Neuronal stem cell (in vitro differentiated cells): ENCODE data around the gene MYL3.

ENCODE experiments used
- DNase-seq: peaks from one replicate; pipeline ENCODE4 v3.0.0-alpha.2; 2013; ENCODE audit warnings: low spot score
- H2AFZ ChIP-seq: one replicate; pipeline ENCODE4 v1.6.1; 2013; ENCODE audit warnings: mild to moderate bottlenecking, low read length, inconsistent platforms
- H2AK5ac ChIP-seq: 2 replicates; pipeline ENCODE4 v1.6.1; 2013; ENCODE audit warnings: low read depth, mild to moderate bottlenecking, inconsistent platforms, low read length, moderate library complexity, mixed read lengths
- H2BK120ac ChIP-seq: 2 replicates; pipeline ENCODE4 v1.6.1; 2013; ENCODE audit warnings: low read depth, mild to moderate bottlenecking, inconsistent platforms, low read length, moderate library complexity, mixed read lengths
- H2BK12ac ChIP-seq: one replicate; pipeline ENCODE4 v1.6.1; 2013; ENCODE audit warnings: low read length, inconsistent platforms
- H2BK15ac ChIP-seq: 2 replicates; pipeline ENCODE4 v1.6.1; 2013; ENCODE audit warnings: mild to moderate bottlenecking, low read length, inconsistent platforms, mixed read lengths
- H2BK5ac ChIP-seq: one replicate; pipeline ENCODE4 v1.6.1; 2013; ENCODE audit warnings: inconsistent platforms, mild to moderate bottlenecking, low read length, moderate library complexity
- H3K14ac ChIP-seq: one replicate; pipeline ENCODE4 v1.6.1; 2013; ENCODE audit warnings: low read length, inconsistent platforms
- H3K18ac ChIP-seq: 2 replicates; pipeline ENCODE4 v1.6.1; 2013; ENCODE audit warnings: low read length, inconsistent platforms
- H3K23ac ChIP-seq: 2 replicates; pipeline ENCODE4 v1.6.1; 2013; ENCODE audit warnings: low read depth, mild to moderate bottlenecking, mixed read lengths, low read length, inconsistent platforms; ENCODE audit not compliant: poor library complexity
- H3K27ac ChIP-seq: replicated peaks from 3 replicates; pipeline ENCODE4 v1.5.1; 2013; ENCODE audit warnings: low read length, inconsistent platforms
- H3K27me3 ChIP-seq, 3 experiments: 2 replicates each; pipeline ENCODE4 v1.6.1; 2013; ENCODE audit warnings: low read length in 3 of 3, mild to moderate bottlenecking in 2 of 3, inconsistent platforms in 1 of 3, low read depth in 1 of 3, mixed read lengths in 1 of 3, moderate library complexity in 1 of 3; ENCODE audit not compliant: control insufficient read depth in 3 of 3, insufficient read depth in 3 of 3
- H3K36me3 ChIP-seq, 2 donors: replicated peaks in 1 of 2; 2 replicates each; pipeline ENCODE4 v1.6.1; 2013; ENCODE audit warnings: low read length in 2 of 2; ENCODE audit not compliant: control insufficient read depth in 2 of 2, insufficient read depth in 2 of 2
- H3K4ac ChIP-seq: 2 replicates; pipeline ENCODE4 v1.6.1; 2013; ENCODE audit warnings: inconsistent platforms, mild to moderate bottlenecking, low read length, moderate library complexity
- H3K4me1 ChIP-seq, 2 donors: 1 replicate in 1 of 2; 2 replicates in 1 of 2; pipeline ENCODE4 v1.6.1; 2013; ENCODE audit warnings: low read length in 2 of 2, low read depth in 1 of 2; ENCODE audit not compliant: control insufficient read depth in 2 of 2, insufficient read depth in 1 of 2
- H3K4me2 ChIP-seq: one replicate; pipeline ENCODE4 v1.6.1; 2013; ENCODE audit warnings: mild to moderate bottlenecking, low read length, inconsistent platforms; ENCODE audit not compliant: insufficient read depth, poor library complexity, severe bottlenecking
- H3K4me3 ChIP-seq, 2 donors: 2 replicates each; pipeline ENCODE4 v1.5.1; 2013; ENCODE audit warnings: low read length in 2 of 2, mild to moderate bottlenecking in 2 of 2, inconsistent platforms in 1 of 2, moderate library complexity in 1 of 2
- H3K79me1 ChIP-seq: one replicate; pipeline ENCODE4 v1.6.1; 2013; ENCODE audit warnings: low read depth, mild to moderate bottlenecking, inconsistent platforms, low read length, moderate library complexity
- H3K9ac ChIP-seq: one replicate; pipeline ENCODE4 v1.6.1; 2013; ENCODE audit warnings: mild to moderate bottlenecking, low read depth, low read length, inconsistent platforms; ENCODE audit not compliant: poor library complexity
- H3K9me3 ChIP-seq, 2 donors: replicated peaks in 1 of 2; 2 replicates each; pipeline versions ENCODE3 to v1.6.1; 2013; ENCODE audit warnings: low read length in 2 of 2, mild to moderate bottlenecking in 2 of 2, inconsistent platforms in 1 of 2, low read depth in 1 of 2, mixed read lengths in 1 of 2, moderate library complexity in 1 of 2; ENCODE audit not compliant: control insufficient read depth in 2 of 2, insufficient read depth in 1 of 2
- H4K8ac ChIP-seq: one replicate; pipeline ENCODE4 v1.6.1; 2013; ENCODE audit warnings: low read depth, mild to moderate bottlenecking, inconsistent platforms, low read length, moderate library complexity
- H4K91ac ChIP-seq: one replicate; pipeline ENCODE4 v1.6.1; 2013; ENCODE audit warnings: low read length, low read depth, mild to moderate bottlenecking, inconsistent platforms; ENCODE audit not compliant: poor library complexity
- WGBS, 2 donors: extraction: QIAGEN DNeasy Blood & Tissue Kit; methylation state at CpG; one replicate each; pipeline ENCODE4 v1.1.7; 2013; ENCODE audit warnings: missing lambda C conversion rate in 2 of 2, mixed read lengths in 1 of 2; ENCODE audit not compliant: insufficient read length in 2 of 2, insufficient replicate concordance in 1 of 2; ENCODE audit errors: extremely low coverage in 2 of 2; 5-methylcytosine and 5-hydroxymethylcytosine counted together

The MYL3 gene

DNA sequence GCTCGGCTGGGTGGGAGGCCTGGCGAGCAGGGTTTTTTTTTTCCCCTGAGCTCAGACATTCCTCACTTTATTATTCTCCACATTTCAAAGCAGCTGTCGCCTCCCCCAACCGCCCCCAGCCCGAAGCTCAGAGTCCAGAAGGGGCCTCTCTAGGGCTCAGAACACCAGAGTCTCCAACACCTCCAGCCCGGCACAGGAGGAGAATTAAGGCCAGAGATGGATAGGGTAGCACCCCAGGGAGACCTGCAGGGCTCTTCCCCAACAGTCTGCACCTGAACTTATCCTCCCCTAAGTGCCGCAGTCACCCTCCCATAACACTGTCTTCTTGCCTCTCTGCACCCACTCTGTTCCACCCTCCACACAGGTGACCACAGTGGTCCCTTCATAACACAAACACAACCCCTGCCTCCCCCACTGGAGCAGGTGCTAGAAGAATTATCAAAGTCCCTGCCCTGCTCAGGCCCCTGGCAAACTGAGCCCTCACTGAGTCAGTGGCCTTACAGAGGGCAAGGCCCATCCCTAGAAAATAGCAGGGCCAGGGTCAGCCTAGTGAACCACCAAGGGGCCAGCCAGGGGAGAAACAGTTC lies 14.1 kb downstream of the MYL3 start:
- Histone ChIP-seq H2BK12ac (no peak overlapping the region), H2AFZ (no peak overlapping the region), H2BK15ac (peak overlapping the region; percentile 81), H2BK120ac (no peak overlapping the region), H3K4ac (no peak overlapping the region), H2BK5ac (peak overlapping the region; percentile 68), H4K8ac (no peak overlapping the region), H3K14ac (no peak overlapping the region), H3K9ac (no peak overlapping the region), H3K18ac (peak overlapping the region; percentile 68), H3K36me3 (no peaks in the 10 kb centered on the region), H3K4me3 (no peak overlapping the region), H3K23ac (no peak overlapping the region), H3K27ac (no peak overlapping the region), H3K79me1 (no peaks in the 10 kb centered on the region), H3K4me1 (peaks cover 3 to 33% of the 10 kb centered on the region in 2 donors), H3K27me3 (peaks cover 0 to 2% (median 0%) of the 10 kb centered on the region in 3 experiments), H4K91ac (peak overlapping the region; percentile 11), H2AK5ac (peak overlapping the region; percentile 93), H3K9me3 (peaks cover 0 to 3% of the 10 kb centered on the region in 2 donors), H3K4me2 (no peak overlapping the region)
- WGBS, 2 donors, result no CpG with 5 or more reads among the region's 7 CpGs
- DNase-seq, result no peak

DNA sequence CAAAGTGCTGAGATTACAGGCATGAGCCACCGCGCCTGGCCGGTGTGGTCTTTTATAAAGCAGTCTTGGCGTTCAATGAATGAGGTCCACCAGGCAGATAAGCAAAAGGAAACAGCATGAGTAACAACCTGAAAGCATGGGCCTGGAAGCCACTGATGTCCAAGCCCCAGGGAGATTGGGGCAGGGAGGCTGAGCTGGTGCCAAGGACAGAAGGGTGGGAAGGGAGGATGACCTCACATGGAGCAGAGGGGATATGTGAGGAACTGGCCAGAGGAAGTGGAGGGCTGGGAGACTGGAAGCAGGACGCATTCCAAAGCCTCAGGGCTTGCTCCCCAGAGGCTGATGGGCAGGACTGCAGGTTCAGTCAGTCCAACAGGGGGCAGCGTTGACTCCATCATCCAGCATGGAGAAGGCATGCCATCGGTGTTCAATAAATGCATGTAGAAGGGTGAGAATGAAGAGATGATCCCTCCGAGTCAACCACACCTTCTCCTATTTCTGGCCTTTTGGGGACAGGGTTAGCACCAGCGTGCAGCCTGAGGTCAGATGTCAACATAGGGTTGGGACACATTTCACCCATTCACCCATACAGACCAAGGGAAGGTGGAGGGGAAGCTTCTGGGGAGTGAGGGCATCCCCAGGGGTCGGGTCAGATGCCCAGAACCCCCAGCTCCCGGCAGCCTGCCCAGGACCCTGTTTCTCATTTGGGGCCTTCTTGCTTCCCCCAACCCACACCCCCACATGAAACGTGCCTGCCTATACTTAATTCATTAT lies 14.8 kb downstream of the MYL3 start:
- H3K27me3 ChIP-seq, result no peaks in the 10 kb centered on the region
- DNase-seq, result no peak
- no peak overlapping the region for H3K4me3 ChIP-seq
- H3K23ac ChIP-seq, result no peak overlapping the region
- peaks cover 3 to 33% of the 10 kb centered on the region in 2 donors for H3K4me1 ChIP-seq
- H3K9ac ChIP-seq, result no peak overlapping the region
- no CpG with 5 or more reads among the region's 12 CpGs for WGBS, 2 donors
- peak overlapping the region; percentile 39 for H3K4ac ChIP-seq
- peak overlapping the region; percentile 29 for H2BK5ac ChIP-seq
- H4K91ac ChIP-seq, result no peak overlapping the region
- H3K18ac ChIP-seq, result peak overlapping the region; percentile 56
- no peak overlapping the region for H3K27ac ChIP-seq
- H2AFZ ChIP-seq, result no peak overlapping the region
- H3K14ac ChIP-seq, result no peak overlapping the region
- no peaks in the 10 kb centered on the region for H3K79me1 ChIP-seq
- peak overlapping the region; percentile 49 for H2BK15ac ChIP-seq
- H3K9me3 ChIP-seq, result peaks cover 0 to 3% of the 10 kb centered on the region in 2 donors
- no peak overlapping the region for H2BK12ac ChIP-seq
- peak overlapping the region; percentile 93 for H2AK5ac ChIP-seq
- H2BK120ac ChIP-seq, result no peak overlapping the region
- no peaks in the 10 kb centered on the region for H3K36me3 ChIP-seq
- peak overlapping the region; percentile 52 for H4K8ac ChIP-seq
- H3K4me2 ChIP-seq, result no peak overlapping the region

DNA sequence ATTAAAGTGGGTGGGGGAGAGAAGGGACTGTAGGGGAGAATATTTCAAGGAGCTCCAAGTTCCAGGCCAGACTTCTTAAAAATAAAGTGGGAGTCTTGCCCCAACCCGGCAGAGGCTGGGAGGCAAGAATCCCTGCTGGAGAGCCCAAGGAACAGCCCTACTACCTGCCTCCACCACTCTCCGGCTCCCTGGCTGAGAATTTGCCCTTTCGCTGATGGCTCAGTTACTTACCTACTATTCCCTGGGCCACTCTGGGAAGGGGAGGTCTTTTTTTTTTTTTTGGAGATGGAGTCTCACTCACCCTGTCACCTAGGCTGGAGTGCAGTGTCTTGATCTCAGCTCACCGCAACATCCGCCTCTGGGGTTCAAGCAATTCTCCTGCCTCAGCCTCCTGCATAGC lies 15.5 kb downstream of the MYL3 start:
- Histone ChIP-seq H2BK5ac (no peak overlapping the region), H3K4me1 (peaks cover 3 to 33% of the 10 kb centered on the region in 2 donors), H3K4me2 (no peak overlapping the region), H4K8ac (no peak overlapping the region), H3K9ac (no peak overlapping the region), H3K79me1 (no peaks in the 10 kb centered on the region), H3K14ac (no peak overlapping the region), H3K4ac (no peak overlapping the region), H2AFZ (no peak overlapping the region), H2AK5ac (no peak overlapping the region), H2BK120ac (no peak overlapping the region), H3K27me3 (no peaks in the 10 kb centered on the region), H3K23ac (no peak overlapping the region), H3K36me3 (no peaks in the 10 kb centered on the region), H2BK15ac (no peak overlapping the region), H3K27ac (no peak overlapping the region), H3K4me3 (no peak overlapping the region), H2BK12ac (no peak overlapping the region), H4K91ac (no peak overlapping the region), H3K18ac (no peak overlapping the region), H3K9me3 (peaks cover 0 to 4% of the 10 kb centered on the region in 2 donors)
- no CpG with 5 or more reads among the region's 5 CpGs for WGBS, 2 donors
- DNase-seq, result no peak
